Stimulated activated CD4-positive, alpha-beta T cell treated with anti-CD3 and anti-CD28 coated beads, Interleukin-1b, Interleukin-23, amount 100 ng/mL, for 48 hours (primary cell): ENCODE data around the gene SYTL2.

Experiments used
- DNase-seq: peaks from one replicate; pipeline ENCODE4 v3.0.0-alpha.2; 2020

The SYTL2 gene

DNA sequence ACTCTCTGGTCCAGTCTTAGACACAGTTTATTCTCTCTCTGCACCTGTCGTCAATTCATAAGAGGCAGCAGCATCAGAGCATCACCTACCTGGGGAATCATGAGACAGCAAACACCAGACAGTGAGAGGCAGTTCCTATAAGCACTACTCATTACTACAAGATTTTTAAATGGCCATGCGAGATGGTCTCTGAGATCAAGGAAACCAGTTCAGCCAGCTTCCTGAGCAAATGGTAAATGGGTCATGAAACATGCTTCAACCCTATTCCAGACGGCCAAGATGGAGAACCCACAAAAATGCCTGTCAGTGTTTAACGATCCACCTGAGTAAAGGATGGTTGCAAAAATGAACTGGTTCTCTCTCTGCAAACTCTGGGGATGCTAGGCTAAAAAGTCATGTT lies 52.9 kb downstream of the SYTL2 start:
- DNase-seq: no peak

DNA sequence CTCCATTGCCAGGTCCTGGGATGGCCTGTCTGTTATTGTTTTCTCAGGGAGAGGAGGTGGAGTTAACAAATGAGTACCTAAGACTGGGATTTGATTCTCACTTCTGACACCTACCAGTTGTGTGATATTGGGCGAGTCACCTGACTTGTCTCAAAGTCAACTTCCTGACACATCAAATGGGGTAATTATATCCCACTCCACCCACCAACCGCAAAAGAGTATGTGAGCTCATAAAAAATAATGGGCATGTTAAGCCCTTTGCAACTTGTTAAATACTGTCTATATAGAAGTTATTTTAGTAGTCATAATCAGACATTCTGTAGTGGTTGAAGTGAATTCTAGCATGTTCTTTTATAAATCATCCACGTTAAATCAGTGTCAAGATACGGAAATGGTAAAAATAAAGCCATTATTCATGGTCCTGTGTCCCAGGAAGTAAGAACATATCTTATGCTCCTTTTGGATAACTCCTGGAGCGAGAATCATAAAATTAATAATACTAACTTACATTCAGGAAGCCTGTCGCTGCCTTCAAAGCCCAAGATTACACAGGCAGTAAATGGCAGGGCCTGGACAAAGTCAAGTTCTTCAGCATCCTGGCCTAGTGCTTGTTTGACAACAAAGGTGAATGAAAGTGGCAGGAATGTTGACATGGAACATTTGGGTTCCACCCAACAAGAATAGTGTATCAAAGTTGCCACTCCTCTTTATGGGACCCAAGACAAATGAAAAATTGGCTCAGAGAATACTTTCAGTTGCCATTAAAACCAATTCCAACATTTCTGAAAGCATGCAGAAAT lies 54.3 kb downstream of the SYTL2 start:
- DNase-seq: no peak

DNA sequence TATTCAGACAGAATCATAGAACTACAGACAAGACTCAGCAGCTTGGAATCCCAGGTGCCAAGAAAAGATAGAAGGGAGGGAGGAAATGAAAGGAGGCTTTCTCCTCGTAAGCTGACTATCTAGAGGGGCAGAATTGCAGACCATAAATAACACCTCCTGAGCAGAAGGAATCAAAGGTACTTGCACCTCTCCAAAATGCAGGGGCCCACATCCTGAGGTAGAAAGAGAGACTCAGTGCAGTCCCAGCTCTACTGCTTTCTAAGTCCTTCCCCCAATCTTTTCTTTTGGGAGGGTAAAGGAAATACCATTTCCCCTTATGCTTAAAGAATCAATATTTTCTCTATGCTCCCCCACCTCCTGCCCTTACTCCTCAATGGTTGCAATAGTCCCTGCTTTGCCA lies 55.2 kb downstream of the SYTL2 start:
- DNase-seq: no peak

DNA sequence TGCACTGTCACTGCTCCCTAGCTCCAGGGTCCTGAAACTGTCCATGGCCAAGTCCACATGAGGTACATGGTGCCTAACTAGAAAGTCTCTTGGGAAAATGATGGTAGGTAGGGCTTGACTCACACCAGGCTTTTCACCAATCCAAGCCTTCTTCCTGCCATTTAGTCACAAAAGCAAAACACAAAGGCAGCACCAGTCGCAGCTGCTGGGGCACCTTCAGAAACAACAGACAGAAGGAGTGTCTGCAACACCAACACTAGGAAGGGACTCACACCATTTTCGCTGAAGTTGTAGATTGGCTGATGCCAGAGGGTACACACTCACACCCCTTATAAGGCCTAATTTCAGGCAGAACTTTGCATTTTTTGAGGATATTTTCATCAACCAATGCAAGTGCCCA lies 55.7 kb downstream of the SYTL2 start:
- DNase-seq: no peak

DNA sequence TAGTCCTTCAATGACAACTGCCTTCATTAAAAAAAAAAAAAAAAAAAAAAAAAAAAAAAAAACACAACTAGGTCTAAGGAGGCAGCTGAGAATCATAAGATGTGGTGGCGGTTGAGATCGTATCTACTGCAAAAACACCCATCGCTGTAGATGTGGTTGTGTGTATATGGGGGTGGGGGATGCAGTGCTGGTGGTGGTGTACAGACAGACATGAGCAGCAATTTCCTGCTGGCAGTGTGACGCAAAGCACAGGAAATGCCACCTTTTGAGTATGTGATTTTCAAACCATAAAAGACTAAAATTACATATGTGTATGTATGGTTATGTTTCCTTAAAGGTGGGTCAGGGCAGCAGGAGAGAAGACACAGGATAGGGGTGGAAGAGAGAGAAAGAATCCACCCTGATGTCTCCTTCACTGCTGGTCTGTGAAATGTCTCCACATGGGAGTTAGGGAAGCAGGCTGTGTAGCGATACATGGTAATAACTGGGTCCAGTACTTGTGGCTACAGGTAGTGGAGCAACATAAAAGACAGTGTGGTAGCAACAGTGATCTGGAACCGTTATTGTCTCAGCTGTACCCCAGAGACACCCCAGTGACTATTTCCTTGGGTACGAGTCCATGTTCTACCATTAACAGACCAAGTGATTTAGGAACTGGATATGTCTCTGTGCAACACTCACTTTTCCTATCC lies 57.9 kb downstream of the SYTL2 start:
- DNase-seq: peak; percentile 91

DNA sequence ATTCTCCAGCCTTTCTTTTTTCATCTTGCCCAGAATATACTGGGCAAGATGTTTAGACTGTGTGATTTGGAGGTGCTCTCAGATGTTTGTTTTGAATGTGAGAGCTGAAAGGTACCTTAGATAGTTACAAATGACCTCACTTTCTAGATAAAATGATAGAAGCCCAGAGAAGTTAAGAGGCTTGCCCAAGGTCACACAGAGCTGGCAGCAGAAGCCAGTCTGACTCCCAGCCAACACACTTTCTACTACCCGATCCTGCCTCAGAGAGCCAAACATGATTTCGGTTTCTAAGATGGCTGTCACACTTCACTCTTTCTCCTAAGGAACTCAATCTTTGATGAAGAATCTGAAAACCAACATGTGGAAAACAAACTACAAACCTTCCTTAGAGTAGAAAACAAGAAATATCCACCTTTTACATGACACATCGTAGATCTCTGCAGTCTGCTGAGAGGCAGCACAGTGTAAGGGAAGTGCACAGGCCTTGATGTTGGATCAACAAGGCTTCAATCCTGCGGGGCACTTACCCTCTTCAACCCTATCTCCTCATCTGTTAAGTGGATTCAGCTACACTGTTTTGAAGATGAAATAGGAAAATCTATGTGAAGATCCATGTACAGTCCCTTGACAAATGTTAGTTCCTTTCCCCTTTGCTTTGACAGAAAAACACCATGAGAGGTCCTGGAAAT lies 58.6 kb downstream of the SYTL2 start:
- DNase-seq: no peak

DNA sequence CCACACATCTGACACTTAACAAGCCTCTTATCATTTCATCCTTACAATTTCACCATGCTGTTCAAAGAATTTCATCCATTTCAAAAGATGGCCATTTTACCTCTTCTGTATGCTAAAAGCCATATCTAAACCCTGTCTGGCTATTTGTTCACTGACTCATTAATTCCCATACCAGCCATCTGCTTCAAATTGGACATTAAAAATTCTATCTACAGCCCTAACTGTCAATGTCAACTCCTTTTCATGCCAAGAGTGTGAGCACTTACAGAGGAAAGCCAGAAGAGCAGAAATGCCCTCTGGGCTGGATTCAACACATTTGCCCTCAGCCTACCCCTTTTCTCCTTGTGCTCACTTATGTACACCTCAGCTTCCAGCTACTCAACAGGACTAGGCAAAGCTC lies 59.2 kb downstream of the SYTL2 start:
- DNase-seq: no peak

DNA sequence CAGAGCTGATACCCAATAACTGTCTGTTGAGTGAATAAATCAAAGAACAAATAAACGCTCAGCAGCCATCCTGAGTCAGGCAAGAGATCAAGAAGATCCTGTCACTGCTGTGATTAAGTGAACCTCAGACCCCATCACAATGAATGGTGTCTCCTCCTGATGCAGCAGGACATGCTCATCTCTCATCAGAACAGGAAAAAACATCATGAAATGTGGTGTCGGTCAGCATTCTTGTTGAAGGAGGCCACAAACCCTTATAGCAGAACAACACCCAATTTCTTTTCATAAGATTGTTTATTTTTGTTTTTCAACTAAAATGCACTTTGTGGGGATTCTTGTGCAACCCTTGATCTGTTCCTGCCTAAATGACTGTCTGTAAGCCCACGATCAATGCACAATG lies 60.3 kb downstream of the SYTL2 start:
- no peak for DNase-seq

DNA sequence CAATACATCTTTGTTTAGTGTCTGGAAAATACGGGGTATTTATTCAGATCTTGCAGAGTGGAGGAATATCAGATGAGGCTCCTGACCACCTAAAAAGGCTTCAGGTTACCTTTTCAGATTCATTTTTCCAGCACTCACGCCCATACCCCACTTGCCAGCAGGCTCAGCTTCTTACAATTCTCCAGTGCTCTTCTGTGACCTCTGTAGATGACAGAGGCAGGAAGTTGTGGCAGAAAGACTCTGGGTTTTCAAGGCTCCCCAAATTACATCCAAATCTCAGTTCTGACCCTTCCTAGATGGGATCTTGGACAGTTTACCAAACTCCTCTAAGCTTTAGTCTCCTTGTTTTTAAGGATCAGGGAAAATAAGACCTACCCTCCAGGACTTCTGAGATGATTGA lies 61.1 kb downstream of the SYTL2 start:
- DNase-seq: no peak

DNA sequence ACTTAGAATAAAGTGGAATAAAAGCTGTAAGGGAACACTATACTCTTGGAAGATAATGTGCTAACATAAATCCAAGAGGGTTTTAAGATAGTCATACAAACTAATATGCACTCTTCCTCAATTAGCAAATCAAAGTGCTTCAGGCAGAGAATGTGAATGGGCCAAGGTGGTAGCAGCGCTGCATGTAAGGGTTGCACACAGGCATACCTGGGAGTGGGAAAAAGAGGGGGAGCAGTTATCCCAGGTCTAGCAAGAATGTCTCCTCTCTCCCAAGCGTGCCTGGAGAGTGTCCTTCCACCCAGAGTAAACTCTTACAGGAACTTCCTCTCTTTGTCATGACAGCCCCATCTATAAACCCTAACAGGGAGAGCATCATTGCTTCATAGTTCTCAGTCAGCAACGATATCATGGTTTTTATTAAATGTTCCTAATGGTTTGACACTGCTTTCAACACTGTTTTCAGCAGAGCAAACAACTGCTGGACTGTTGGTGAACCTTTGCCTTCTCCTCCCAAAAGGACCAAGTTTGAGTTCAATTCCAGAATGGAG lies 61.6 kb downstream of the SYTL2 start:
- no peak for DNase-seq

DNA sequence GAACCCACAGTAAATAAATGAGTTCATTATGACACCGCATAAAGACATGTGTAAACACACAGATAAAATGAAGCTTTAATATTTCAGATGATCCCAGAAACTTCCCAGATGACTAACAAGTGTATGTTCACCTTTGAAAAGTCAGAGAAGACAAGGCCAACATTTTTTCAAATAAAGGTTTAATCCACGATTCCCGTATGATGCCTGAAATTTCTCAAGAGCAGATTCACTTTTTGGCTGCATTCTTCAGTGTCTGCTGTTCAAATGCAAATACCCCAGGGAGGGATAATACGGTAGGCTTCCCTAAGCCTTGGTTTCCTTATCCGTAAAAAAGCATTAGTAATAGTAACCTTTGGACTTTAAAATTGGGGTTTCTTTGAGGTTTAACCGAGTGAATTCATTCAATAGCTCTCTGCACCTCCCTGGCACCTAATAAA lies 62.5 kb downstream of the SYTL2 start:
- DNase-seq: no peak

DNA sequence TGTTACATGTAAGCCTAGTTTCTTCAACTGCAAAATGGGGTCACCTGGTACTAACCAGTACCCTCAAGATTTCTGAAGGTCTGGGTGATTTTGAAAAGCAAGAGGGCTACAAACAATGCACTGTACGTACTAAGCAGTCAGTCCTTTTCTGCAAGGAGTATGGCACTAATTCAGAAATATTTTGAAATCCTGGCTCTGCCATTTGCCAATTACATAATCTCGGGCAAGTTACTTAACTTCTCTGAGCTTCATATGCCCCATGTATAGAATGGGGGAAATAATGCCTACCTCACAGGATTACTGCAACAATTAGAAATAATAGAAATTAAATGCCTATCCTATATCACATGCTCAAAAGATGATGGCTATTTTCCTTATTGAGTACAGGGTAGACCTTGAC lies 64.3 kb downstream of the SYTL2 start:
- no peak for DNase-seq

DNA sequence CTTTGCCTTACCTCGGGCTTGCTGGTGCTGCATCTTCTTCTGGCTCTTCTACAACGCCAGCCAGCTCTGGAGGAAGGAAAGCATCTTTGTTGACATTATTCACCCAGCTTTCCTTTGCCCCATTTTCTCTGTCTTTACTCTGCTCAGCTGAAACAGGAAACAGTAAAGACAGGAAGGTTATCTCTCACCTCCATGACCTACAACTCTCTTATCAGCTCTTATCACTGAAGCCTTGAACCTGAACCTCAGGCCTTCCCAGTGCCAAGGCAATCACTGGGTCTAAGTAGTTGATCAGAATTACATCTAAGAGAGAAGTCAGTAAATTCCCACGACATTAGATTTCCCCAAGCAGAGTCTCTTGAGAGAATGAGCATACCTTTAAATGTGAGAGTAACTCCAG lies 65.3 kb downstream of the SYTL2 start:
- DNase-seq: no peak

DNA sequence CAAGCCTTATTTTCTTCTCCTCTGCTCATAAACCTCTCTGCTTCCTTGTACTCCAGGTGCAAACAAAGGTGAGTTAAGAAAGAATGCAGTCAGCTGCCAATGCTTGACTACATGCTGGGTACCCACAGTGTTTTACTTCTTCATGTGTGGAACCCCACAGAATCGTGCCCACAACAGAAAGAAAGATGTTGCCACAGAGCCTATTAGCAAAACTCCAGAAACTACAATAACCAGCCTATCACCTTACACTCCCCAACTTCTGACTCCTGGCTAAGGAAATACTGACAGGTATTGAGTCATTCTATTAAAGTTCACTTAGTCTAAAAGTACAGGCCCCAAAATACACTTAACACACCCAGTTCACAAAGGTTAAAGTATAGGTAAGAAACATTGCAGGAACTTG lies 68.1 kb downstream of the SYTL2 start:
- DNase-seq: no peak

DNA sequence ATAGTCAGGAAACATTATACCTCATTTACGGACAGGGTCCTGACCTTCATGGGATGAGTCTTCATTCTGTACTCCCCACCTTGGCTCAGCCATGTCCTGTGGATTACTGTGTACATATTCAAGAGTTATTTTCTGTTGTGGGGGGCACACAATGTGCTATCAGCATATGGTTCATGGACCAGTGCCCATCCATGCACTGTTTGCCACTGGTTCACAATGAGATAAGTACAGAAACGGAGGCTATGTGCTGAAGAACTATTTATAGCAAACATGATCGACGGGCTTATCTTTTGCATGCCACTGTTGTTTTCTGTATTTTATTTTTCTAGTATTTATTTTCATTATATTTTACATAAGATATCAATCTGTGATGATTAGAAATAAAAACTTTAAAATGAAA lies 68.6 kb downstream of the SYTL2 start:
- DNase-seq: no peak

DNA sequence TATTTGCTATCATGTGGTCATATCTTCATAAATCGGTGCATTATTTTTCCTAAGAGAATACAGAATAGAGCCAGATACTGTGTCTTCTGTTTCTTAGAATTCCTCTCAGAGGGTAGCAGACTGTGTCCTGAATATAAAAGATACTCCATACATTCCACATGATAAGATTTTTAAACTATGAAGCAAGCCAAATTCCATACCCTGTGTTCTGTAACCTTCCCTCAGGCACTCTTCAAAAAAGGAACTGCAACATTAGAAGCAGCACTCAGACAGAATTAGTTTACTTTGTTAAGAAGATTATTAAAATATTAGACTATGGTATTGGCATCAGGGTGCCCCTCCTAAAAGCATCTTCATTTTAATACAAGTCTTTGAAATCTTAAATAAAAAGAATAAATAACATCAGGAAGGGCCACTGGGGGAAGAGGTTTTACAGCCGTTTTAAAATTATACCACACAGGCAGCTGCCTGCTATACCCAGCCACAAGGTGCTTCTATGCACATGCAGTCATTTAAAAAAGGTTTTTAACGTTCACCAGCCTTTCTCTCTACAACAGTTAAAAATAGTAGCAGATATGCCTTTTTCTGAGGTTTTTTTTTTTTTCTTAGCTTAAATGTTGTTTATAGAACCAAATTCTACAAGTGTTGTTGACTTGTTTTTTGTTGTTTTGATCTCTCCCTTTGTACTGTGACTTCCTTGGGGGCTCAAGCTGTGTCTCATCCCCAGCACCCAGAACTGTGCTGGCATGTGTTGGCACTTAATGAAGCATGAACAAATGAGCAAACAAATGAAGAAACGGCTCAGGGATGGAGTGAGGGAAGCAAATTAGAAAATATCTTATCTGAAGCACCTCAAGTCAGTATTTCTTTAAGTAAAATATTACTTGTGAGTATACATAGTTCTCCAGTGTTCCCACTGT lies 70.2 kb downstream of the SYTL2 start:
- DNase-seq: no peak

DNA sequence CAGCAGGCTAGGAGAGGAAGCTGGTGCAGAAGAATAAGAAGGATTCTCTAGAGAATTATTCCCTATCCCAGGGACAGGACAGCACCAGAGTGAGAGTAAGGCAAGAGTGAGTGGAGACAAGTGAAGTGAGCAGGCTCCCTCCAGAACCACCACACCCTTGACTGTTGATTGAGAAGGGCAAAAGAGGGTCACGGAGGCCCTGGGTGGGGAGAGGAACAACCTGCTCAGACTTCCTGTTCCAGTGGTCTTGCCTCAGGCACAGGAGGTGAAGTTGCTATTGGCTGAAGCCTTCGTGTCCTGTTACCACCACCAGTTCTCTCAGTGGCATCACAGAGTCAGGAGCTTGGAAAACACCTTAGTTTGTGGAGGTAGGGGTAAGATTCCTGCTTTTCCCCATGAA lies 73.2 kb downstream of the SYTL2 start:
- no peak for DNase-seq

DNA sequence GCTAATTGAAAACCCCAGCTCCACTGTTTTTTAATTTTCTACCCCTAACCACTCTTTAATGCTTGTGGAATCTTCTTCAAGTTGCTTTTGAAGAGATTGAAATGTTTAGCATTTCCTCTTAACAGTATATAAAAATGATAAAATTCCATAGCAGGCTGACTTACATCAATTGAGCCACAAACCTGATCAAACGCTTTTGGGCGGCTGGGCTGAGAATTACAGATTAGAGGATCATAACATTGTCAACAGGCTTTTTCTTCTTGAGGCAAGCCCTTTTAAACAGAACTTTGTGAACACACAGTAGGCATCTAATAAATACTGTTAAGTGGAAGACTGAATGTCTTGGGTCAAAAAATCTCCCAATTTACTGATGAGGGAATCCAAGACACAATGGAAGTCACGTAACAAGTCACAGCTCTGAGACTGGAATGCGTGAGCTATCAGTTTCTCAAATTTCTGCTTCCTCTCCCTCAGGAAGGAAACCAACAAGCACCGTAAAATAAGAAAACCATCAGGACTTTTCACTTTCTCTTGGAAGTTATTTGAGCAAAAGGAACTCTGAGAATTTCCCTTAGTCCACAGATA lies 75.0 kb downstream of the SYTL2 start:
- no peak for DNase-seq

DNA sequence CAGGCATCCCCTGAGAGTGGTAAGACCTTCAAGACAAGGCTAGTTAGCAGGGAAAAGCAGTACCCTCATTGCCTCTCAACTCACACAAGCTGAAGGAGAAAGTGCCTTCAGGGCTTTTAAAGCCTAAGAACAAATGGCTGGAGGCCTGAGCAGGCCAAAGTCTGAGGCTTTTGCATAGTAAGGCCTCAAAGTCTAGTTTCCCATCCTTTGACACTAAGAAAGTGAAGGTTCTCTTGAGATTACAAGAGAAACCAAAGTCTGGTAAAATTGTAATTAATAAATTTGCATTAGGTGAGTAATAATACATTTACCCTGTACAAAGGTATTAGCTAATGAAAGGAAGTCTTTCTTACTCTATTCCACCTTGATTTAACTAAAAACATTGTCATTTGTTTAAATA lies 78.0 kb downstream of the SYTL2 start:
- no peak for DNase-seq

DNA sequence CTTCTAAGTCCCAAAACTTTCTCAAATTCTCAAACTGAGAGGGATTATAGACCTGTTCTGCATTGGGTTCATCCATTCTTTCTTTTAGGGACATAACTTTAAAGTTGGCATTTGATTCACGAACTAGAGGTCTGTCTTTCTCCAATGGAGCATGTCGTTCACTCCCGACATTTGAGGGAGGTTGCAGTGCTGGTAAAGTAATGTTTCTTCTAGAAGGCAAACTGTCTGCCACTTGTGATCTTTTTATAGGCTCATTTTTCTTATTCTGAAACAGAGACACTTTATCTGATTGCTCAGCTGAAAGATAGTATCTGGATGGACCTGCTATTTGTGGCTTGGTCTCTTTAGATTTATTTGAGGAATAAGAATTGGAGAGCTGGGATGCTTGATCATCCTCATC lies 84.6 kb downstream of the SYTL2 start:
- DNase-seq: no peak

DNA sequence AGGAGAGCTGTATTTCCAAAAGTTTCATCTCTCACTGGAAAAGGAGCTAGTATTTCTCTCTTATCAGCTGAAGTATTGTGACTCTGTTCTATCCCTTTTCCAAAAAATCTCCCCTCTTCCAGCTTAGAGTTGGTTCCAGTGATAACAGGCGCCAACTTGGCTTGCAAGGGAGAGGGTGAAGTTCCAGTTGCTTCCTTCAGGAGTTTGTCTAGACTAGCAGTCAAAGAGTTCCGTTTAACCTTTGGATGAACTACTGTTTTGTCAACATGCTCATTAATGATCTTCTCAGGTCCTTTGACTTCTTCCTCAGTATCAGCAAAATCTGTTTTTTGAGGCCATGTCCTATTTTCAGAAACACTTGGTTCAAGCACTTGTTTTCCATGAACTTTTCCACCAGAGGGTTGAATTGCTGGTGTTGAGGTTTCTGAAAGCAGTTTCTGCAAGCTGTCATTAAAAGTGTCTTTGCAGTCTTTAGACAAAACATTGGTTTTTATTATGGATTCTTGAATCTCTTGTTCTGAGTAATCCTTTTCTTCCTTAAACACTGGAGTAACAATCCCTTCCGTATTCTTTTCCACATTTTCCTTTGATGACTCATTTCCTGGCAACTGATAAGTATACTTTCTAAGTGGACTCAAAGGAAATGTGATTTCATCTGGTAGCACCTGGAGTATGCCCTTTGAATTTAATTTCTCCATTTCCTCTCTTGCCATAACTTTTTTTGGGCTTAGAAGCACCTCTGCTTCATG lies 85.3 kb downstream of the SYTL2 start:
- DNase-seq: no peak
